ENCODE results near the gene FAM118B. TPM values are rescaled to one million over a fixed set of nuclear protein-coding genes. Genes with fewer than 3 reads are reported as not detected.

The FAM118B gene
- total RNA-seq, 1 experiment from 2014 or later: 41.6 TPM

DNA sequence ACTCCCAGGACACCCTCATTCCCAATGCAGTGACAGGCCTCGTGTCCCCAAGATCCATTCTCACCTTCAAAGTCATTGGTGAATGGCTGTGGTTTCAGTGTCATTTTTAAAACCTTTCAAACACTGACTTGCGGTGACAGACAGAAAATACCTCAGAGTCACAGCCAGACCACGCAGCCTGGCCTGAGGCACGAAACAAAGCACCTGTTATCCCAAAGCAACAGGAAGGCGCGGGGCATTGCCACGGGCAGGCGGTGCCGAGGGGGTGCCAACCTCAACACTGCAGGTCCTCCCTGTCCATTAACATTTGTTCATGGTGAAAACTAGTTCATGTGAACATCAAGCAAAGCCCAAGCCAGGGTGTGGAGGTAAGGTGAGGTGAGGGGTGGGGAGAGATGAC, 38.3 kb upstream of the FAM118B start:
- no peak for TF ChIP-seq REST (IDR thresholded peaks at IDR 0.05; ENCODE audit: insufficient read depth in 1 of 2, low read depth in 2 of 2, low read length in 1 of 2)
- TF ChIP-seq TCF7L2 (IDR thresholded peaks at IDR 0.05; ENCODE audit: low read depth, low read length): no peak
- TF ChIP-seq SIN3A (IDR thresholded peaks at IDR 0.05; ENCODE audit: borderline replicate concordance, insufficient read depth, low read depth, low read length): no peak
- no peak for TF ChIP-seq POLR2AphosphoS5 (IDR thresholded peaks at IDR 0.05; ENCODE audit: low read depth, low read length)
- no peak for TF ChIP-seq CTCF (IDR thresholded peaks at IDR 0.05)
- DNase-seq (ENCODE audit: low read depth, low spot score): no peak
- no TSS peak for BruUV-seq (replicated peaks)
- H3K36me3 ChIP-seq (ENCODE audit: control insufficient read depth, insufficient read depth, low read length): no peaks in the 10 kb centered on the region
- ChIA-PET POLR2A (no interaction called here), CTCF (no interaction called here)
- H3K27me3 ChIP-seq (ENCODE audit: control insufficient read depth, insufficient read depth, low read length): no peaks in the 10 kb centered on the region
- in situ Hi-C loops (cut with HindIII; ENCODE audit: low pct_unique_long_range_greater_than_20kb, low sequenced_read_pairs): no loop called here
- H3K4me1 ChIP-seq (ENCODE audit: control insufficient read depth, insufficient read depth, low read length): no peaks in the 10 kb centered on the region
- no peak for ATAC-seq
- H3K4me3 ChIP-seq (ENCODE audit: low read depth in 2 of 2, low read length in 2 of 2): no peak overlapping the region
- intact Hi-C loops (cut with micrococcal nuclease; ENCODE audit: unreplicated experiment): no loop called here
- H3K9me3 ChIP-seq (ENCODE audit: control insufficient read depth, insufficient read depth, low read depth, low read length): no peaks in the 10 kb centered on the region
- H3K27ac ChIP-seq (ENCODE audit: low read length): no peak overlapping the region

DNA sequence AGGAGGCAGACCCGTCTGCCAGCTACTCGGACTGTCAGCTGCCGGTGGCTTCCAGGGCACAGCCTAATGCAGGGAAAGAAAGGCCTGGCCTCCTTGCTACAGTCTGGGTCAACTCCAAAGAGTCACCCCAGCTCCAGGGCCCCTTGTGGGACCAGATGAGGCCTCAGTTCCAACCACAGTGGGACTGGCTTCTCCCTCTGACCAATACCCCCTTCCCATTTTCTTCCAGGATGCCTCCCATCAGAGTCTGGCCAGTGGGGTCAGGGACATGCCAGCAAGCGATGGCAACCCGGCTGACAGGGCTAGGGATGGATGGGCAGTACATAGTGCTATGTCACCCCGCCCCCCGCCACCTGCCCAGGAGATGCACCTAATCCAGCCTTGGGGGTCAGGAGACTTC, 36.8 kb upstream of the FAM118B start:
- TF ChIP-seq TCF7L2 (IDR thresholded peaks at IDR 0.05; ENCODE audit: low read depth, low read length): no peak
- TF ChIP-seq POLR2AphosphoS5 (IDR thresholded peaks at IDR 0.05; ENCODE audit: low read depth, low read length): no peak
- no peak for TF ChIP-seq CTCF (IDR thresholded peaks at IDR 0.05)
- TF ChIP-seq SIN3A (IDR thresholded peaks at IDR 0.05; ENCODE audit: borderline replicate concordance, insufficient read depth, low read depth, low read length): no peak
- TF ChIP-seq REST (IDR thresholded peaks at IDR 0.05; ENCODE audit: insufficient read depth in 1 of 2, low read depth in 2 of 2, low read length in 1 of 2): no peak
- Histone ChIP-seq H3K27me3 (ENCODE audit: control insufficient read depth, insufficient read depth, low read length) (no peaks in the 10 kb centered on the region), H3K4me1 (ENCODE audit: control insufficient read depth, insufficient read depth, low read length) (no peaks in the 10 kb centered on the region), H3K27ac (ENCODE audit: low read length) (no peak overlapping the region), H3K36me3 (ENCODE audit: control insufficient read depth, insufficient read depth, low read length) (no peaks in the 10 kb centered on the region), H3K4me3 (ENCODE audit: low read depth in 2 of 2, low read length in 2 of 2) (no peak overlapping the region), H3K9me3 (ENCODE audit: control insufficient read depth, insufficient read depth, low read depth, low read length) (no peaks in the 10 kb centered on the region)
- no TSS peak for BruUV-seq (replicated peaks)
- in situ Hi-C loops (cut with HindIII; ENCODE audit: low pct_unique_long_range_greater_than_20kb, low sequenced_read_pairs) (no loop called here), intact Hi-C loops (cut with micrococcal nuclease; ENCODE audit: unreplicated experiment) (no loop called here)
- POLR2A ChIA-PET: no interaction called here
- no peak for ATAC-seq
- no peak for DNase-seq (ENCODE audit: low read depth, low spot score)
- CTCF ChIA-PET: no interaction called here

Data from Panc1 (cell line).